ENCODE measurements around the gene CRHR2. TPM values are rescaled to one million over a fixed set of nuclear protein-coding genes. Genes with fewer than 3 reads are reported as not detected.
"Not testable (repeated sequence)": the region's sequence is repeated elsewhere in the genome, so short reads cannot be mapped to it uniquely, and the experiment has no call there.

CRHR2 gene
- total RNA-seq, 2 donors from 2014 or later, result 0.16 to 0.44 TPM

DNA sequence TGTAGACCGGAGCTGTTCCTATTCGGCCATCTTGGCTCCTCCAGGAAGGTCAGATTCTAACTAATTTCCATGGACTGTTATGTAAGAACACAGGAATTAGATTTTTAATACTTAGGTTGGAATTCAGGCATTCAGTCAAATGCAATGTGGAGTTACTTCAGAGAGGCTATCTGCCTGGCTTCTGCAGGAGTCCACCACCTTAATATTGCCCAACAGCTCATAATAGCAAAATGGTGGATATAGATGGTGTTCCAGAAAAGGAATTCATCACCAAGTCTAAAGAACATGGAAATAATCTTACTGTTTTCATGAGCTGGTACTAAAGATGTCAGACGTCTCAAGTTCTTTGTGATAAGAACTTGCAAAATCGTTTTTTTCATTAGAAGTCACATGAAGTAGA is 39.5 kb downstream of the CRHR2 start:
- intact Hi-C loops (cut with DNase I), result no loop called here
- ATAC-seq (no peak), DNase-seq (no peak)

DNA sequence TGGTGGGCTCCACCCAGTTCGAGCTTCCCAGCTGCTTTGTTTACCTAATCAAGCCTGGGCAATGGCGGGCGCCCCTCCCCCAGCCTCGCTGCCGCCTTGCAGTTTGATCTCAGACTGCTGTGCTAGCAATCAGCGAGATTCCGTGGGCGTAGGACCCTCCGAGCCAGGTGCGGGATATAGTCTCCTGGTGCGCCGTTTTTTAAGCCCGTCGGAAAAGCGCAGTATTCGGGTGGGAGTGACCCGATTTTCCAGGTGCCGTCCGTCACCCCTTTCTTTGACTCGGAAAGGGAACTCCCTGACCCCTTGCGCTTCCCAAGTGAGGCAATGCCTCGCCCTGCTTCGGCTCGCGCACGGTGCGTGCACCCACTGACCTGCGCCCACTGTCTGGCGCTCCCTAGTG is 39.9 kb downstream of the CRHR2 start:
- DNase-seq; intact Hi-C loops (cut with DNase I); ATAC-seq: not testable (repeated sequence)

DNA sequence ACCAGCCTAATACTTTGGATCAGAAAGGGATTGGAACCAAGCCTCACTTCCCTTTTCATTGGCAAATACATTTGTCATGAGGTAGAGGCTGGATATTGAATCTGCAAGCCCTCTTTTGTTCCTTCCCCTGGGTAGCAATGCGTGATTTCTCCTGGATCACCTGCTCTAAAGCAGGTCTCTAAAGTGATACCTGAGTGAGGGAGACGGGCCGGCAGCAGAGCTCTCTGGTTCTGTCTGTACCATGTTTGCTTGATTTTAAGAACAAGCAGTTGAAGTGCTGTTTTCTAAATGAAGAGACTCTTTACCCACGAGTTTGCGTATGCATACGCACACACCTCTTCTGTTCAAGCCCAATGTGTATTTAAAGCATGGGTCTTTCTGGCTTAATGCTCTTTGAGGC is 46.5 kb downstream of the CRHR2 start:
- DNase-seq (no peak), ATAC-seq (no peak)
- intact Hi-C loops (cut with DNase I), result no loop called here

DNA sequence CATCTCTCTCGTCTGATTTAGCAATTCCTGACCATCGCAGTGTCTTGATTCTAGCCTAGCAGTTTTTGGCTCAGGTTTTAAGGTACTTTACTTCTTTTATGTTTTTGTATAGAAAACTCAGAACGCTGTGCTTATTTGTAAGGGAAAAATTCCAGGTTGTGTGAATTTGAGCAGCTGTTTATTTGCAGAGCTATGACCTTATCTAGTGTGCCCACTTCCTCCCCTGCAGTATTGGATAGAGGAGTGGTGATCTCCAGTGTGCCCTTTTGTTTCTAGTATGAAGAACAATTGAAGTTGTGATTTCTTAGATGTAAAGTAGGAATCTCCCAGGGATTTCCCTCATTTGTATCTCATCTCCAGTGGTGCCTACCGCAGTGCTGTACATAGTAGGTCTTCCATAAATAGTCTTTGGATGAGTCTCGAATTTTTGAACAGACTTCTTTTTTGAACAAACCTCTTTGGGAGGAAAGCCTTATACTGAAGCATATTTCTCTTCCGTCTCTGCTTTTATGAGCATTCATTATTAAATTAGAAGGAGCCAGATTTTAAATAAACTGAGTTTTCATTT is 47.5 kb downstream of the CRHR2 start:
- intact Hi-C loops (cut with DNase I), result no loop called here
- no peak for ATAC-seq

DNA sequence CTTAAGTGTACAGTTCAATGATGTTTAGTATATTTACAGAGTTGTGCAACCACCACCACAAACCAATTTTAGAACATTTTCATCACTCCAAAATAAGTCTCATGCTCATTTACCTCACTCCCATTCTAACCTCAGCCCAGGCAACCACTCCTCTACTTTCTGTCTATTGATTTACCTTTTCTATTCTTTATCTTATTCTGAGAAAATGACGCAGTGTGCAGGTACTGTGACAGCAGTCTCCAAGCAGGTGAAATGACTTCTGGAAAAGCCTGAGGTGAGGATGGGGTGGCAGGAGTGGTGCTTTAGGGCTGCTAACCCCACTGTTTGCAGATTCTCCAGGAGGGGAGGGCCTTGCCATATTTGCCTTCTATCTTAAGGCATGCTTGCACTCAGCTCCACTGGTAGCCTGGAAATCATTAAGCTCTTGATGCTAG is 48.0 kb downstream of the CRHR2 start:
- ATAC-seq (no peak), DNase-seq (no peak)
- intact Hi-C loops (cut with DNase I), result no loop called here

More for the DNA sequence above, 47.5 kb downstream of the CRHR2 start:
- DNase-seq, result no peak

DNA sequence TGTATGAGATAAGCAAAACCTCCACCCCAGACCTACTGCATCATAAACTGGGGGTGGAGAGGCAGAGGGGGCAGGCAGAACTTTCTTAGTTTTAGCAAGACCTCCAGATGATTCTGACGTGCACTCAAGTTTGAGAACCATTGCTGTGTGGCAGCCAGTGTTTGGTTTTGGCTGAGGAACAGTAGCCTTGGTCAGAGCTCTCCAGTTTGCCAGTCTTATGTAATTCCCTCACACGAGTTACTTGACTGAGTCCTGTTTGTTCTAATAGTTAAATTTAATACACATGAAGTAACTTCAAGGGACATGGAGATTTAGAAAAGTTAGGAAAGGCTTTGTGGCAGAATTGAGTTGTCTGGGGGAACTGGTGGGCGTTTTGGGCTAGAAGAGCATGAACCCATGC is 49.0 kb downstream of the CRHR2 start:
- no peak for DNase-seq
- ATAC-seq, result no peak
- intact Hi-C loops (cut with DNase I), result no loop called here

DNA sequence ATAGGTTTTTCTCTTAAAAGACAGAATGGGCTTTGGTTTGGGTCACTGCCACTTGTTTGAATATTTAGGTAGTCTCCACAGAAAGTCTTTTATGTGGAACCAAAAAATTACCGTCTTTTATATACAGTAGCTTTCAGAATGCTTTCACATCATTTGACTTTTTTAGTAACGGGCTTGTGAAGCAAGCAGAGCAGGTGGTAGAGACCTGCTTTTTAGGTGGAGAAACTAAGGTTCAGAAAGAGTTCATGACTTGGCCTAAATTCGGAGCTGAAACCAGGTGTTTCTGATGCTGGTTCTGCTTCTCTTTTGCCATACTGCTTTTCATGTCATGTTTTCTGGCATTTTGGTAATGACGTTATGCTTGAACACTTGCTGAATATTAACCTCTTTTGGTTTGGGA is 51.3 kb downstream of the CRHR2 start:
- DNase-seq, result no peak
- no peak for ATAC-seq
- intact Hi-C loops (cut with DNase I), result no loop called here

DNA sequence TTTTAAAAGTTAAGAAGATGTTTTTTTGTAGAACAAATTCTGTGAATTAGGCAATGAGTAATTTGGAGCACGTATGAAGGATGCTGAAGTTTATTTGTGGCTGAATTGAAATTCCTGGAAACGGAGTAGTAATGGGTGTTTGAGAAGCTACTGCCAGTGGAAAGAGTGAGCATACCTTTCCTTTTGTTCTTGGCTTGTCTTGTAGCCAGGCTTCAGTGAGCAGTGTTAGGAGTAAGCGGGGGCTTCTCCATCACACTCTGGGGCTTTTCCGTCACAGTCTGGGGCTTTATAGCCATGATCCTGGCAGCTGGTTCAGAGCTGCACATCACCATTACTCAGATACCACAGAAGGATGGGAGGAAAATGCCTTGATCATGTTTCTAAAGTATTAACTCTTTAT is 55.2 kb downstream of the CRHR2 start:
- DNase-seq, result no peak
- intact Hi-C loops (cut with DNase I), result no loop called here
- no peak for ATAC-seq

DNA sequence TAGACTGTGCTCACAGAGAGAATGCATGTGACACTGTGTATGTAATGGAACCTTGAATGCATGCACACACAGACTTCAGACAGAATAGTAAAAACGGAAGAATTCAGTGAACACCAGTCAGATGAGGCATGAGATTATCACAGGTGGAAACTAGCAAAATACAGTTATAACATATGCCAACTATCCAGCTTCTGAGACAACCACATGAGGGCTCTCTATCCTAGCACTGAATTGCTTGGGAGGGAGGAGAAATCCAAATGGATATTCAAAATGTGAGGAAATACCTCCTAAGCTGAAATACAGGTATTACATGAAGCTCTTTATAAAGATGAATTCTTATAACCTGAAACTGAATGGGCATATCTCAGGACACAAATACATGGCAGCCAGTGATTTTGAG is 57.0 kb downstream of the CRHR2 start:
- DNase-seq, result no peak
- ATAC-seq, result no peak
- intact Hi-C loops (cut with DNase I), result no loop called here

DNA sequence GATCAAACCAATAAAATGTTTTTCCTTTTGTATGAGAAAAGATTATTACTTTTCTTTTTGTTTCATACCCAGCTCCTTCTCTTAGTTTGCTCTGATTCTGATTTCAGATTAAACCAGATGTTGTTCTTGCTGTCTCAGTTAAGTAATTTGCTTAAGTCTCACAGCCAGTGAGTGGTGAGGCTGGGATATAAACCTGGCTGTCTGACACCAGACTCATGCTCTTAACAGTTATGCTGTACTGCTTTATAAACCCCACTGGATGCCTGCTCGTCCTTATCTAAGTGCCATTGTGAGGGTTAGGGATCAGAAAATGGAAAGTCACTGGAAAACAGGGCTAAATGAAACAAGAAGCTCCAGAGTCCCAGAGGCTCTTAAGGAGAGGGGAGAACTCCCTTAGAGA is 63.3 kb downstream of the CRHR2 start:
- intact Hi-C loops (cut with DNase I), result no loop called here
- no peak for ATAC-seq
- no peak for DNase-seq

DNA sequence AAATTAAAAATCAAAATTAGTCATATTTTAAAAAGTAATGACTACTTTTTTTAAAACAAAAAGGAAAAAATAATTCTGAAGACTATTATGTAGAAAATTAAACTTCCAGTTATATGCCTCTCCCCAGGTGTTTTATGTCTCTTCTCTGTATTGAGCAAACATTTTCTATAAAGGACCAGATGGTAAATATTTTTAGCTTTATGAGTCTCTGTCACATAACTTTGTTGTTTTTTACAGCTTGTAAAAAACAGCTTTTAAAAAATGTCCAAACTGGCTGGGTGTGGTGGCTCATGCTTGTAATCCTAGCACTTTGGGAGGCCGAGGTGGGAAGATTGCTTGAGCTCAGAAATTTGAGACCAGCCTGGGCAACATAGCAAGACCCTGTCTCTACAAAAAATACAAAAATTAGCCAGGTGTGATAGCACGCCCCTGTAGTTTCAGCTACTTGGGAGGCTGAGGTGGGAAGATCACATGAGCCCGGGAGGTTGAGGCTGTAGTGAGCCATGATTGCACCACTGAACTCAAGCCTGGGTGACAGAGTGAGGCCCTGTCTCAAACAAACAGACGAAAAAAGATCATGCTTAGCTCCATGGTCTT is 64.1 kb downstream of the CRHR2 start:
- intact Hi-C loops (cut with DNase I), result no loop called here
- DNase-seq (no peak), ATAC-seq (no peak)

DNA sequence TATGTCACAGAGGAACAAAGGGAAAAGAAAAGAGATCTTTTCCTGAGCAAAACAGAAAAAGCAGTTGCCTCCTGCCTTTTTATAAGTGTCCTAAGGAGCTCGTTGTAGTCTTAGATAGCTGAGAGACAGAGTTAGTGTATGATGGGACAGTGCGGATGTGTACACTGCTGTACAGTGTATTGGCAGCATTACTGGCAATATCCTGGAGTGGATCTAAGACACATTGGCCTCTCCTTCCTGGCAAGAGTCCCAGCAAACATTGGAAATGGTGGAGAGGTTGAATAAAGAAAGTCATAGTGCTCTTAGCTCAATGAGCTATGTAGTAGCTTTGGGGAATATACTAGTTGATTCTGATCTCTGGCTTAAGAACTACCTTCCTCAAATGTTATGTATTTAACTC is 64.9 kb downstream of the CRHR2 start:
- DNase-seq (no peak), ATAC-seq (no peak)
- intact Hi-C loops (cut with DNase I), result no loop called here

DNA sequence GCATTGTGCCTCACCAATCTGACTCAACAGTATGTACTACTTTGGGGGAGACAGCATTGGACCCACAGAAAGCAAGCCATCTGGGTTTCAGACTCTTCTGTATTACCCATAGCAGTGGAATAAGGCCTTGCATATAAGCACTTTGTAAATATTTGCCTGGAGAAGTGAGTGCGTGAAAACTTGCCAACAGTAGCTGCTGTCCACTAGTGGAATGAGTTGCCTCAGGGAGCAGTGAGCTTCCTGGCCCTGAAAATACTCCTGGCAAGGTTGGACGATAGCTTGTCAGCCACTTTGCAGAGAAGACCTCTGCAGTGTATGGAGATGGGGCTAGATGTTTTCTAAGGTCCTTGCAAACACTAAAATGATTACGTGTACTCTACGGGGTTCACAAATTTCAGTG is 65.9 kb downstream of the CRHR2 start:
- DNase-seq (no peak), ATAC-seq (no peak)
- intact Hi-C loops (cut with DNase I), result no loop called here

DNA sequence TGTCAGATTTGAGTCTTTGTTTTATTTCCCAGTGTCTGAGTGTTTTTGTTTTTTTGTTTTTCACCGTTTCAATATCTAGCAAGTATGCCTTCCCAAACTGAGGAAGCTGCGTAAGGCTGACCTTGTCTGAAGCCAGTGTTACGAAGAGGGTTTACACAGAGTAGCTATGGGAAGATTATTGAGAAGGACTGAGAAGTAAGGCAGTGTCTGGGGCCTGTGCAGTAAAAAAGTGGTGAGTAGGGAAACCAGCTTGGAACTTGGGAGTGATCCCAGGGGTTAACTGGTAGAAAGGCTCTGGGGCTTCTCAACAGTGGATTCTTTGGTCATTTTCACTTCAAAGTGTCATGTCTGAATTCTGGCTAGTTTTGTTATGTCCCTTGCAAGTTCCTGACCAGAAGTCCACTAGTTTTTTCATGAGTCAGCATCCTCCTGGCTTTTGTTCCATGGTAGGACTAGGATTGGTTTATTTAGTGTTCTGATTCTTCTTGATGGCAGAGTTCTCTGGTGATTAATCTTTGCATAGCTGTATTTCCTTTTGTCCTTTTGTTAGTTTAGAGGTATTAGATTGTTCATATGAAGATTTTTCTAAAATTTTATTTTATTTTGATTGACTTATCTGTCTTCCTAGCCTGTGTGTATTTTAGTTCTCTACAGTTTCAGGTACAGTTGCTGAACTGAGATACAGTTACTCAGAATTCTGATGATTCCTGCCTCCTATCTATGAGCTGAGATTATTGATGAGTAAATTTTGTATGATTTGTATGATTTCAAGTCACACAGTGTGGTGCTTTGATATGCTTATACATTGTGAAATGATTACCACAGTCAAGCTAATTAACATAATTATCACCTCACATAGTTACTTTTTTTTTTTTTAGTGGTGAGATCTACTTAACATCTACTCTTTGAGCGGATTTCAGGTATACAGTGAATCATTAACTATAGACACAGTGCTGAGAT is 68.6 kb downstream of the CRHR2 start:
- intact Hi-C loops (cut with DNase I), result no loop called here
- ATAC-seq, result no peak

DNA sequence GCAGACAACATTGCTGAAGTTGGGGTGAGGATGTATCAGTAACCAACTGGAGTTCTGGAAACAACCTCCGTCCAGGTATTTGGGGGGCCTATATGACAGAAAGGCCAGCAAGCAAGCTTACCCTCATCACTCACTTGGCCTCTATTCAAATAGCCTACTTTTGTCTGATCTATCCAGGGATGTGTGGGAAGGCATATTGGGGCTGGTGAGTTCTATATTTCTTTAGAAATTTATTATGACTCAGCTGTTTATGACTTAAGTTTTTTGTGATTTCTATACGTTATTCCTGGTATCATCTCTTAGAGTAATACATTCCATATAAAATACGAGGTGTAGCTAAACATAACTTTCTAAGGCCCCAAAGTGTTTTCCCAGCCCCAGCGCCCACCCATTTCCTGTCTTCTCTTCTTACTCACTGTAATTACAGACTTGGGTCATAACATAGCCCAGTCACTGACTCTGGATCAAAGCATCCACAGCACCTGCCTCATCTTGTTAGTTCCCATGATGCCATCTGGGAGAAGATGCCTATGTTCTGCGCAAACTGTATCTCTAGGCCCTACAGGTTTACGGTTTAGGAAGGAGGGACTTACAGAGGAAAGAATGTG is 69.5 kb downstream of the CRHR2 start:
- intact Hi-C loops (cut with DNase I), result no loop called here
- DNase-seq, result no peak

More for the DNA sequence above, 68.6 kb downstream of the CRHR2 start:
- DNase-seq, result no peak

DNA sequence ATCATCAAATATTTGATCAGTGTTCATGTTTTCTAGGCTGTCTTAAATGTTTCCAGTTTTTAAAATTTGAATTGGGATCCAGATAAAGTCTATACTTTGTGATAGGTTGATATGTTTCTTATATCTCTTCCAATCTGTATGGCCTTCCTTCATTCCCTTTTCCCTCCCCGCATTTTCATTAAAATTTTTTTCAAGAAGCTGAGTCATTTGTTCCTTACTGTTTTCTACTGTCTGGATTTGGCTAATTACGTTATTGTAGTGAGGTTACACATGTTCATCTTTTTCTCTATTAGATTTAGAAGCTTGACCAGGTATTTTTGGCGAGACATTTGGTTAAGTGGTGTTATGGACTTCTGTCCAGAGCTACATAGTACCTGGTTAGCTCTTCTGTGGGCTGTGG is 76.4 kb downstream of the CRHR2 start:
- no peak for DNase-seq
- intact Hi-C loops (cut with DNase I), result no loop called here
- no peak for ATAC-seq

More for the DNA sequence above, 69.5 kb downstream of the CRHR2 start:
- ATAC-seq, result no peak

DNA sequence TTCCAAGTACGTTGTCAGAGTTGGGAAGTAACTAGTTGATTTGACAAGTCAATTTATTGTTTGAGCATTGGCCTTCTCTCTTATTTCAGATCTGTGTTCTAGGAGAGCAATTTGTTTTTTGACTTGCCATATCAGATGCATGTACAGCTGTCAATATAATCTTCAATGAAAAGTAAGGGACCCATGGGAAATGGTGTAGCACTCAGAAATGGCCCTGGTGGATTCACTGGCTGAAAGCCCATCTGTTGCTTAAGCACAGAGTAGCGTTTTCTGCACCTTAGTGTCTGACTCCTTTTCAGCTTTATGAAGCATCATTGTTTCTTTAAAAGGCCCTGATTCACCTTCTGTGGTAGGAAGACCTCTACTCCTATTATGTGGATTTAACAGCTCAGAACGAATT is 77.4 kb downstream of the CRHR2 start:
- no peak for ATAC-seq
- intact Hi-C loops (cut with DNase I), result no loop called here
- no peak for DNase-seq

All from left cardiac atrium (tissue), 4 donors.